Liver (tissue), 9 donors: Measurements from ENCODE around the gene STPG1. TPM values are rescaled to one million over a fixed set of nuclear protein-coding genes. Genes with fewer than 3 reads are reported as not detected.

Experiments
- DNase-seq: peaks from one replicate; pipeline ENCODE4 v3.0.0-alpha.2; 2017; ENCODE audit warnings: low spot score
- H3K27ac ChIP-seq, 2 donors: one replicate each; pipeline ENCODE4 v1.7.0; 2013; ENCODE audit warnings: inconsistent platforms in 2 of 2, low read length in 2 of 2, control low read depth in 1 of 2, low read depth in 1 of 2, mild to moderate bottlenecking in 1 of 2
- H3K27me3 ChIP-seq, 4 donors: one replicate each; pipeline versions ENCODE4 v1.6.1 to v1.7.0; 2013; ENCODE audit warnings: low read length in 3 of 4, inconsistent platforms in 1 of 4, mild to moderate bottlenecking in 1 of 4, moderate library complexity in 1 of 4; ENCODE audit not compliant: control insufficient read depth in 4 of 4, insufficient read depth in 4 of 4
- H3K36me3 ChIP-seq, 4 donors: one replicate each; pipeline versions ENCODE4 v1.6.1 to v1.7.0; 2013; ENCODE audit warnings: low read length in 3 of 4, mild to moderate bottlenecking in 3 of 4, low read depth in 1 of 4, moderate library complexity in 1 of 4; ENCODE audit not compliant: control insufficient read depth in 4 of 4, insufficient read depth in 3 of 4
- H3K4me1 ChIP-seq, 4 donors: one replicate each; pipeline versions ENCODE4 v1.6.1 to v1.7.0; 2013; ENCODE audit warnings: low read length in 3 of 4, mild to moderate bottlenecking in 3 of 4, moderate library complexity in 1 of 4; ENCODE audit not compliant: control insufficient read depth in 4 of 4, insufficient read depth in 4 of 4
- H3K4me3 ChIP-seq, 3 donors: one replicate each; pipeline versions ENCODE4 v1.6.1 to v1.7.0; 2013; ENCODE audit warnings: low read length in 3 of 3, control low read depth in 1 of 3, low read depth in 1 of 3, mild to moderate bottlenecking in 1 of 3
- H3K9ac ChIP-seq, 2 donors: one replicate each; pipeline ENCODE4 v1.7.0; 2013; ENCODE audit warnings: low read length in 2 of 2, mild to moderate bottlenecking in 2 of 2, moderate library complexity in 2 of 2, control low read depth in 1 of 2, low read depth in 1 of 2
- H3K9me3 ChIP-seq, 4 donors: one replicate each; pipeline versions ENCODE4 v1.6.1 to v1.7.0; 2013; ENCODE audit warnings: low read length in 3 of 4; ENCODE audit not compliant: control insufficient read depth in 4 of 4
- EGR1 ChIP-seq, 2 donors: IDR thresholded peaks; 2 replicates each; pipeline ENCODE4 v1.6.1; 2016 to 2018; ENCODE audit warnings: antibody characterized with exemption in 2 of 2, low read depth in 2 of 2
- FOXA2 ChIP-seq: IDR thresholded peaks from 2 replicates; pipeline ENCODE4 v1.6.1; 2016; ENCODE audit warnings: antibody characterized with exemption
- GABPA ChIP-seq, 2 donors: IDR thresholded peaks in 1 of 2; conservative IDR thresholded peaks in 1 of 2; 2 replicates each; pipeline ENCODE4 v1.6.1; 2016; ENCODE audit warnings: antibody characterized with exemption in 2 of 2, mild to moderate bottlenecking in 1 of 2, moderate library complexity in 1 of 2
- HNF4A ChIP-seq, 2 donors: conservative IDR thresholded peaks; 2 replicates each; pipeline ENCODE4 v1.6.1; 2016; ENCODE audit warnings: antibody characterized with exemption in 2 of 2, mild to moderate bottlenecking in 2 of 2
- HNF4G ChIP-seq: IDR thresholded peaks from 2 replicates; pipeline ENCODE4 v1.6.1; 2016; ENCODE audit warnings: antibody characterized with exemption
- JUND ChIP-seq, 2 donors: IDR thresholded peaks; 2 replicates each; pipeline ENCODE4 v1.6.1; 2016; ENCODE audit warnings: antibody characterized with exemption in 2 of 2
- NR2F2 ChIP-seq: IDR thresholded peaks from 2 replicates; pipeline ENCODE4 v1.6.1; 2016; ENCODE audit warnings: antibody characterized with exemption
- RAD21 ChIP-seq, 2 donors: IDR thresholded peaks; 2 replicates each; pipeline ENCODE4 v1.6.1; 2016; ENCODE audit warnings: antibody characterized with exemption in 2 of 2, mild to moderate bottlenecking in 2 of 2
- RXRA ChIP-seq, 2 donors: IDR thresholded peaks; 2 replicates each; pipeline ENCODE4 v1.6.1; 2017 to 2018; ENCODE audit warnings: antibody characterized with exemption in 2 of 2, mild to moderate bottlenecking in 1 of 2
- SP1 ChIP-seq: IDR thresholded peaks from 2 replicates; pipeline ENCODE4 v1.6.1; 2018; ENCODE audit warnings: antibody characterized with exemption, mild to moderate bottlenecking
- TAF1 ChIP-seq: conservative IDR thresholded peaks from 2 replicates; pipeline ENCODE4 v1.6.1; 2016; ENCODE audit warnings: antibody characterized with exemption, mild to moderate bottlenecking
- ZBTB33 ChIP-seq: IDR thresholded peaks from 2 replicates; pipeline ENCODE4 v1.6.1; 2016; ENCODE audit warnings: antibody characterized with exemption
- WGBS: extraction: QIAGEN DNeasy Blood & Tissue Kit; methylation state at CpG from one replicate; pipeline ENCODE4 v1.1.7; 2013; 5-methylcytosine and 5-hydroxymethylcytosine counted together
- polyA plus RNA-seq, 2 donors: library from polyadenylated mRNA; stranded (reverse) in 1 of 2; unstranded in 1 of 2; fragments of 200-250 nt in 1 of 2; fragments of >200 nt in 1 of 2; fragmentation: Nextera tagmentation in 1 of 2; extraction: Ambion mirVana in 1 of 2; gene quantifications; one replicate each; pipeline versions ENCODE4 v1.2.1 to v1.2.3, GENCODE V29; 2013 to 2015
- total RNA-seq, 2 donors: library from RNA; depleted of rRNA; stranded (reverse); fragments of >200 nt; gene quantifications; one replicate each; pipeline ENCODE4 v1.2.3, GENCODE V29; 2014
- TF ChIP-seq, protein P1 (sequence below): IDR thresholded peaks from 2 replicates; pipeline ENCODE4 v1.6.1; 2016; ENCODE audit warnings: antibody characterized with exemption
- TF ChIP-seq, protein P2 (sequence below): fragments of 150-350 bp; IDR thresholded peaks from 2 replicates; pipeline ENCODE4 v1.5.1; 2017; ENCODE audit warnings: improper control_type of control experiment, low read depth, low read length; ENCODE audit not compliant: missing input control
- TF ChIP-seq, protein P3 (sequence below): IDR thresholded peaks from 2 replicates; pipeline ENCODE4 v1.6.1; 2016; ENCODE audit warnings: antibody characterized with exemption, mild to moderate bottlenecking
- donor health status: healthy.
- donor health status: healthy.
- donor health status: healthy.
- donor health status: healthy.
- donor health status: healthy.

STPG1 gene
- total and polyA plus RNA-seq, 4 donors = 0.92 to 2.9 (median 1.0) TPM

DNA sequence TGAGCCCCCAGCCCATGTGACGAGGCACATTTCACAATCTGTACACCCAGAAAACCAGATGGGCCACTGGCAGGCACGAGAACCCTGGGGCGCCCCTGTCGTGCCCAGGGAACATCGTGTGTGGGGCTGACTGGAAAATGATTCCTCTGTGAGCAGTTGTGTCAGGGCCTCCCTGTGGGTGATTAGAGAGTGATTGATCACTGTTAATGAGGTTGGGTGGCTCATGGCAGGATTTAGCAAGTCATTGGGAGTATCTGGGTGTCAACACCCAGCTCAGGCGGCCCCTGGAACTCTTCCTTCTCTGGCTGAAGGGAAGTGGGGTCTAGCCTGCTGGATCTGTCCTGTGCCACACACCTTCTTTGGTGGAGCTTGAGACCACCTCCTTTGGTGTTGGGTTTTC, 88.7 kb downstream of the STPG1 start (continued):
- no peak for TF ChIP-seq ZBTB33

GRCh38 chr1:24323281-24323680, 90.3 kb downstream of the STPG1 start:
- H3K27me3 ChIP-seq = no peaks in the 10 kb centered on the region
- TF ChIP-seq SP1 (no peak), ZBTB33 (no peak), HNF4G (no peak), RAD21 (IDR thresholded peaks at IDR 0.05) (no peak), GABPA (IDR thresholded peaks at IDR 0.05 in 1 of 2, conservative IDR thresholded peaks at IDR 0.05 in 1 of 2) (no peak), NR2F2 (no peak), HNF4A (conservative IDR thresholded peaks at IDR 0.05) (no peak), TAF1 (no peak), EGR1 (IDR thresholded peaks at IDR 0.05; ENCODE audit: low read depth in 2 of 2) (no peak), RXRA (IDR thresholded peaks at IDR 0.05) (no peak), JUND (IDR thresholded peaks at IDR 0.05) (no peak), FOXA2 (no peak)
- TF ChIP-seq, protein P1, sequence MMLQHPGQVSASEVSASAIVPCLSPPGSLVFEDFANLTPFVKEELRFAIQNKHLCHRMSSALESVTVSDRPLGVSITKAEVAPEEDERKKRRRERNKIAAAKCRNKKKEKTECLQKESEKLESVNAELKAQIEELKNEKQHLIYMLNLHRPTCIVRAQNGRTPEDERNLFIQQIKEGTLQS = no peak
- TF ChIP-seq, protein P2, sequence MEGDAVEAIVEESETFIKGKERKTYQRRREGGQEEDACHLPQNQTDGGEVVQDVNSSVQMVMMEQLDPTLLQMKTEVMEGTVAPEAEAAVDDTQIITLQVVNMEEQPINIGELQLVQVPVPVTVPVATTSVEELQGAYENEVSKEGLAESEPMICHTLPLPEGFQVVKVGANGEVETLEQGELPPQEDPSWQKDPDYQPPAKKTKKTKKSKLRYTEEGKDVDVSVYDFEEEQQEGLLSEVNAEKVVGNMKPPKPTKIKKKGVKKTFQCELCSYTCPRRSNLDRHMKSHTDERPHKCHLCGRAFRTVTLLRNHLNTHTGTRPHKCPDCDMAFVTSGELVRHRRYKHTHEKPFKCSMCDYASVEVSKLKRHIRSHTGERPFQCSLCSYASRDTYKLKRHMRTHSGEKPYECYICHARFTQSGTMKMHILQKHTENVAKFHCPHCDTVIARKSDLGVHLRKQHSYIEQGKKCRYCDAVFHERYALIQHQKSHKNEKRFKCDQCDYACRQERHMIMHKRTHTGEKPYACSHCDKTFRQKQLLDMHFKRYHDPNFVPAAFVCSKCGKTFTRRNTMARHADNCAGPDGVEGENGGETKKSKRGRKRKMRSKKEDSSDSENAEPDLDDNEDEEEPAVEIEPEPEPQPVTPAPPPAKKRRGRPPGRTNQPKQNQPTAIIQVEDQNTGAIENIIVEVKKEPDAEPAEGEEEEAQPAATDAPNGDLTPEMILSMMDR = no peak
- TF ChIP-seq, protein P3, sequence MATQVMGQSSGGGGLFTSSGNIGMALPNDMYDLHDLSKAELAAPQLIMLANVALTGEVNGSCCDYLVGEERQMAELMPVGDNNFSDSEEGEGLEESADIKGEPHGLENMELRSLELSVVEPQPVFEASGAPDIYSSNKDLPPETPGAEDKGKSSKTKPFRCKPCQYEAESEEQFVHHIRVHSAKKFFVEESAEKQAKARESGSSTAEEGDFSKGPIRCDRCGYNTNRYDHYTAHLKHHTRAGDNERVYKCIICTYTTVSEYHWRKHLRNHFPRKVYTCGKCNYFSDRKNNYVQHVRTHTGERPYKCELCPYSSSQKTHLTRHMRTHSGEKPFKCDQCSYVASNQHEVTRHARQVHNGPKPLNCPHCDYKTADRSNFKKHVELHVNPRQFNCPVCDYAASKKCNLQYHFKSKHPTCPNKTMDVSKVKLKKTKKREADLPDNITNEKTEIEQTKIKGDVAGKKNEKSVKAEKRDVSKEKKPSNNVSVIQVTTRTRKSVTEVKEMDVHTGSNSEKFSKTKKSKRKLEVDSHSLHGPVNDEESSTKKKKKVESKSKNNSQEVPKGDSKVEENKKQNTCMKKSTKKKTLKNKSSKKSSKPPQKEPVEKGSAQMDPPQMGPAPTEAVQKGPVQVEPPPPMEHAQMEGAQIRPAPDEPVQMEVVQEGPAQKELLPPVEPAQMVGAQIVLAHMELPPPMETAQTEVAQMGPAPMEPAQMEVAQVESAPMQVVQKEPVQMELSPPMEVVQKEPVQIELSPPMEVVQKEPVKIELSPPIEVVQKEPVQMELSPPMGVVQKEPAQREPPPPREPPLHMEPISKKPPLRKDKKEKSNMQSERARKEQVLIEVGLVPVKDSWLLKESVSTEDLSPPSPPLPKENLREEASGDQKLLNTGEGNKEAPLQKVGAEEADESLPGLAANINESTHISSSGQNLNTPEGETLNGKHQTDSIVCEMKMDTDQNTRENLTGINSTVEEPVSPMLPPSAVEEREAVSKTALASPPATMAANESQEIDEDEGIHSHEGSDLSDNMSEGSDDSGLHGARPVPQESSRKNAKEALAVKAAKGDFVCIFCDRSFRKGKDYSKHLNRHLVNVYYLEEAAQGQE = no peak
- WGBS = 93% methylated on average over 2 of the region's 2 CpGs

More at GRCh38 chr1:24323281-24323680, 90.3 kb downstream of the STPG1 start:
- DNase-seq = no peak
- no peaks in the 10 kb centered on the region for H3K9me3 ChIP-seq
- no peak overlapping the region for H3K27ac ChIP-seq
- no peaks in the 10 kb centered on the region for H3K36me3 ChIP-seq
- no peak overlapping the region for H3K4me3 ChIP-seq
- H3K9ac ChIP-seq = no peak overlapping the region
- peaks cover 7 to 27% (median 12%) of the 10 kb centered on the region in 4 donors for H3K4me1 ChIP-seq
